GM19239 (cell line): Measurements from ENCODE around the gene SH3GL3.

Experiments
- DNase-seq: peaks from one replicate; pipeline ENCODE4 v3.0.0; 2011; ENCODE audit warnings: low spot score; ENCODE audit not compliant: insufficient read length
- FAIRE-seq: peaks from 2 replicates; lab custom pipeline; 2011; peaks lifted over from hg19 to GRCh38; lab: Jason Lieb, UNC

The SH3GL3 gene

DNA sequence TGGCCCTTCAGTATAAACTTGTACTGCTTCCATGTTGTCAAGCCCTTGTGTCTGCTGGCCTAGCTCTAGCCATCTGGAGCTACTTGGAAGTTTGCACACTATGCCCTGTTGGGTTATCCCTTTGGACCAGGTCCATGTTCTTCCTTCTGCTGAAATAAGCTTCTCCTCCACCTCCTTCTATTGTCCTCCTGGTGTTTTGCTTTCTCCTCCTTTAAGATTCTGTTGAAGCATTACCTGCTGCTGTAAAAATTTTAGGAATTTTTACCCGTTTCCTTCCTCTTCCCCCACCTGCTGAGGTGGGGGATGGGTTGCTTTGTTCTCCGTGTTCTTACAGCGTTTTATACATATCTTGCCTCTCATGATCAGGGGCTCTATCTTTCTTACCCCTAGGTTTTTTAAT lies 51.7 kb downstream of the SH3GL3 start:
- DNase-seq (no peak), FAIRE-seq (no peak)

DNA sequence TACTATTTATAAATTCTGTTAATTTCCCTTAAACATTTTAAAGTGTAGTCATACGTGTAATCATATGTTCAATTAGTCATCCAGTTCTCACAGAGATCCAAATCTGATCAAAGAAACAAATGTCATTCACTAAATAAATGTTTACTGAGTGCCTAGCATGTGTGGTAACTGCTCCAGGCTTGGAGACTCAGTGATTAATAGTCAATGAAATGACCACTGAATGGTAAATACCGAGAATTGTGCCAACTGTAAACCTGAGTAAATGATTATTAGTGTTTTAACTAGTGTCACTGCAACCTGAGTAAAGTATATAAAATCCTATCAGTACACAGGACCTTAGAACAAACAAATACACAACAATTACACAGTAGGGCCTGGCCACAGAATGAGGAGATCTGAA lies 52.3 kb downstream of the SH3GL3 start:
- FAIRE-seq: no peak

DNA sequence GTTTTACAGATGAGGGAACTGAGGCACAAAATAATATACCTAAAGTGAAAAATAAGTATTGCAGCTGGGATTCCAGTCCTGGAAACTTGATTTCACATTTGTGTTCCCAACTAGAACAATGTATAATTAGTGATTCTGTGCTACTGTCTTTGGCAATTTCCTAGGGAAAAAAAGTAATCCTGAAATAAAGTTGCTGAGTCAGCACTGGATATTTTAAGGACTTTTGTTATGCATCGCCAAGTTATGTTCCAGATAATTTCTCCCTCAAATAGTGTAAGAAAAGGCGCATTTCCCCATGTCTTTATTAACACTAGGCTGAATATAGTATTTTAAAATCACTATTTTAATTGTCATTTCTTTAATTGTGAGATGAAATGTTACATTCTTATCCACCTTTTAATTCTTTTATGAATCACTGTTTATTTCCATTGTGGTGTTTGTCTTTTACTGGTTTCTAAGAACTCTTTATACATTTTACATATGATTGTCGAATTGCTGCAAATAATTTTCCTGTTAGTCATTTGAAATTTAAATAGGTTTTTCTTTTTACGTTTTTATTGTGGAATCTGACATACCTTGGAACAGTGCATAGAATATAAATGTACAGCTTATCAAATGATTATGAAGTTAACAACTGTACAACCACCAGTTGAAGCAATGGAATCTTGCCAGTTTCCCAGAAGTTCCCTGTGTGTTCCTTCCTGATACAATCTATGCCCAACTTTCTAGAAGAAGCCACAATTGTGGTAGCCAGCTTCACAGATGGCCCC lies 56.6 kb downstream of the SH3GL3 start:
- DNase-seq (no peak), FAIRE-seq (no peak)

More for the DNA sequence above, 52.3 kb downstream of the SH3GL3 start:
- no peak for DNase-seq

DNA sequence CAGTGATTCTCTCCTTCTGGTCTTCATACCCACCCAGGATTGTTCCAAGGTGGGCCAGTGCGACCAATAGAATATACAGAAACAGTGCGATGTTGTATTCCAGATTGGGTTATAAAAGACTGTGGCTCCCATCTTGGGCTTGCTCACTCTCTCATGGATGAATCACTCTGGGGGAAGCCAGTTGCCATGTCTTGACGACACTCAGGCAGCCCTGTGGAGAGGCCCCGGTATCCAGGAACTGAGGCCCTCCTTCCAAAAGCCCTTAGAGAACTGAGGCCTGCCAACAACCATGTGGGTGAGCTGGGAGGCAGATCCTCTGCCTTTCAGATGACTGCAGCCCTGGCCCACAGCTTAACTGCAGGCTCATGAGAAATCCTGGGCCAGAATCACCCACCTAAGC lies 57.2 kb downstream of the SH3GL3 start:
- no peak for FAIRE-seq
- no peak for DNase-seq

DNA sequence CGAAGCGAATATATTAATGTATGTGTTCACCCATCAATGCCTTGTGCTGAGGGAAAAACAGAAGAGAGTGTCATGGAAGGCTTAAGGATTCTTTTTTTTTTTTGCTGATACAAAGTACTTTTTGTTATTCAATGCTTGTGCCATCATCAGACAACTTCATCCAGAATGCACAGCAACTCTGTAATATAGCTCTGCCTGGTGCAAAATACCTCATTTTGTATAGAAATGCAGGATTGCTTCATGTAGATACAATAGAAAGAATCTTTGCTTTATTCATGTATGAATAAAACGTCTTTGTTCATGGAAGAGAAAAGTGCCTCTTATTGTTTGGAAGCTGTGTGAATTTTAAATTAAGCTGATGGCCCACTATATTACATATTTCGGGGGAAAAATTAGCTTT lies 62.9 kb downstream of the SH3GL3 start:
- DNase-seq: no peak
- FAIRE-seq: no peak

DNA sequence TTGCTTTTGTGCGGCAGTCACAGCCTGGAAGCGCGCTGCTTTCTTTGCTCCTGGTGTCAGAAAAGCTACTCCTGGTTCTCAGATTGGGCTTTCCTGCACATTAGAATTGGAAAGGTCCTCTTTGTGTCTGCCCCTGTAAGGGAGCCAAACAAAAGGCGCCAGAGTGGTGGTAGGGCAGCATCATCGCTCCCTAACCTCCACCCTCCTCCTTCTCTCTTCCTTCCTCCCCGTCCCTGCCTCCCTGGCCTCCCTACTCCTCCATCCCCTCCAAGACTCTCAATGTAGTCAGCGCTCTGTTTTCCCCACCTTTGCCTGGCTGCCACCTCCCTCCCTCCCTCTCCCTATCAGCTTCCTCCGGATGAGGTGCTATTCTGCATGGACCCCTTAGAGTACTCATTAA lies 65.3 kb downstream of the SH3GL3 start:
- DNase-seq: no peak
- FAIRE-seq: no peak

DNA sequence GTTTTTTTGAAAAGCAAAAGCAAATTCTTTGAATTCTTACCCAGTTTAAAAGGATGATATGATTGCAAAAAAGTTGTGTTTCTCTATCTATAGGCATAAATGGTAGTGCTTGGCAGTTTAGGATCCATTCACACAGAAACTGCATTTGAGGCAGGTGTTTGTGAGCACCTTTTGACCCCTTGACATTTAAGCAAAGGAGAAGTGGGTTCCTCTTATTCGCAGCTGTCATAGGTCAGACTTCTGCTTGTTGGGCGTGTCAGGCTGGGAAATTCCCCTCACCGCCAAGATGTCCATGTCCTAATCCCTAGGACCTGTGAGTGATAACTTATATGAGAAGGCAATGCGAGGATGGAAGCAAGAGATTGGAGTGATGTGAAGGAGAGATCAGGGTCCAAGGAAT lies 67.4 kb downstream of the SH3GL3 start:
- no peak for FAIRE-seq

DNA sequence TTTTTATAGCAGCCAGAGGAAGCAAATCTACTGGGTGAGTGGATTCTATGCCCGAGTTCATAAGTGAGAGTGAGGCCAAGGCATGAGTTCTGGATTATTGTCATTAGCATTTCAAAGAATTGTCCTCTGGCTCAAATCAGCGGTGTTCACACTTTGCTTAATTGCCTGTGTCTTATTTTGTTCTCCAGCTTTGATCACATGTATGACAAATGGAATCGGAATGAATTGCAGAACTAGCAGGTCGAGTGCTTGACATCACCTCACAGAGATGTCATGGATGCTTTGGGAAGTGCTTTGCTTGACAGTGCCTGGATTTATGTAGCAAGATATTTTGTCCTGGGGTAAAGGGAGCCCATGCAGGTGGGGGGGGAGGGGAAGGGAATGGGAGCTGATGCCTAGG lies 68.0 kb downstream of the SH3GL3 start:
- FAIRE-seq: no peak
- no peak for DNase-seq

More for the DNA sequence above, 67.4 kb downstream of the SH3GL3 start:
- no peak for DNase-seq

DNA sequence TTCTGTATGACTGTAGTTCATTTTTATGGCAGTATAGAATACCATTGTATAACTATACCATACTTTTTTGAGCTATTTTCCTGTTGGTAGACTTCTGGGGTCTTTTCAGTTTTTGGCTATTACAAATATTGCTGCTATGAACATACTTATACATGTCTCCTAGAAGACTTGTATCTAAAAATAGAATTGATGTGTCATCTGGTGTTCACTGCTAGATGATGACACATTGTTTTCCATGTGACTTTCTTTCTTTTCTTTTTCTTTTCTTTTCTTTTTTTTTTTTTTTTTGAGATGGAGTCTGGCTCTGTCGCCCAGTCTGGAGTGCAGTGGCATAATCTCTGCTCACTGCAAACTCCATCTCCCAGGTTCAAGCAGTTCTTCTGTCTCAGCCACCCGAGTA lies 69.8 kb downstream of the SH3GL3 start:
- FAIRE-seq (no peak), DNase-seq (no peak)

DNA sequence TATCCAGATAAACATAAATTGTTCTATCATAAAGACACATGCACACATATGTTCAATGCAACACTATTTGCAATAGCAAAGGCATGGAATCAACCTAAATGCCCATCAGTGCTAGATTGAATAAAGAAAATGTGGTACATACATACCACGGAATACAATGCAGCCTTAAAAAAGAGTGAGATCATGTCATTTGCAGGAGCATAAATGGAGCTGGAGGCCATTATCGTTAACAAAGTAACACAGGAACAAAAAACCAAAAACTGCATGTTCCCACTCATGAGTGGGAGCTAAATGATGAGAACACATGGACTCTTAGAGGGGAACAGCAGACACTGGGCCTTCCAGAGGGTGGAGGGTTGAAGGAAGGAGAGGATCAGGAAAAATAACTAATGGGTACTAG lies 79.2 kb downstream of the SH3GL3 start:
- no peak for FAIRE-seq
- DNase-seq: no peak

DNA sequence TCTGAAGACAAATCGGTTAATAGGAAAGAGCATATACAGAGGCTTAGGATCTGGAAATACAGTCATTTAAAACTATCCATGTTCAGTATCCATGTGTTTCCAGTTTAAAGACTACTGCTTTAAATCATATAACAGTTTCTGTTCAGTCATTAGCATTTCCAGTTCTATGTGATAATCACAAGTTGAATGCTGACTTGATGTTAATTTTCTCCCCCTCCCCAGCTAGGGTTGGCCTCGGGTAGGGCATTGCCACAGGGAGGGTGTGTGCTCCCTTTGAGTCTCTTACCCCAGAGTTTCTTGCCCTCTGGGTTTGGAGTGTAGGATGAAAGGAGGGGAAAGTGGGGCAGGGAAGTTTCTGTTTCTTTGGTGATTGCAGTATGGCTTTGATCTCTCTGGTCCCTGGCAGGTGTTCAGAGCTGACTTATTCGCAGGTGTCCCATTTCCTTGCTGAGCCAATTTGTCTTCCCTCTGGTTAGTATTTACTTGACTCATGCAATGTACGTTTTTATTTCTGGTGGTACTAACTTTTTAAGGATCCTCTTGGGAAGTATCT lies 86.3 kb downstream of the SH3GL3 start:
- DNase-seq: no peak
- no peak for FAIRE-seq

DNA sequence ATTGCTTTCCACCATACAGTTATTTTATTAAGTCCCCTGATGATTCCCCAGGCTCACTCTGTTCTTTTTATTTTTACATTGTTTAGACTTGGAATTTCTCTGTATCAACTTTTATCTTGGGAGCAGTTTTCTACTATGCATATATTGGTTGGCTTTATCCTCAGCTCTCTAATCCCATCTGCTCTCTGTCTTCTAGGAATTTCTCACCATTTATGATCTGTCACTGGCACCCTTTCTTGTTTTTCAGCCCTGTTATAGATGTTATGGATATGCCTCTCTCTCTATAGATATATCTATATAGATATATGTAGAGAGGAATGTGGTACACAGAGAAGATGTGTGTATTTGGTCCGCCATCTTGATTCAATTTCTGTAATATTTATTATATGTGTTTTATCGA lies 90.5 kb downstream of the SH3GL3 start:
- FAIRE-seq (no peak), DNase-seq (no peak)

DNA sequence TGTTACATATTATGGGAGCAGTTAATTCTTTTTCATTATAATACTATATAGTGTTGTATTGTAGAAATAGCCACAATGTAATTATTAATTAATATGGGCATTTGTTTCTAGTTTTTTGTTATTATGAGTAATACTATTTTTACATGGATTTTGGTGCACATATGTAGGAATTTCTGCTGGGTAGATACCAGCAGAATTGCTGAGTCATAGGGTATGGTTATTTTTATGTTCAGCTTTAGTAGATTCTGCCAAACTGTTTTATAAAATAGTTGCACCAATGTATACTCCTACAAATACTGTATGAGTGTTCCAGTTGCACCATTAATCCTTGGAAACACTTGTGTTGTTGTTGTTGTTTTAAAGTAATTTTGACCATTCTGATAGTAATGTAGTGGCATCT lies 91.5 kb downstream of the SH3GL3 start:
- FAIRE-seq: no peak
- DNase-seq: no peak

DNA sequence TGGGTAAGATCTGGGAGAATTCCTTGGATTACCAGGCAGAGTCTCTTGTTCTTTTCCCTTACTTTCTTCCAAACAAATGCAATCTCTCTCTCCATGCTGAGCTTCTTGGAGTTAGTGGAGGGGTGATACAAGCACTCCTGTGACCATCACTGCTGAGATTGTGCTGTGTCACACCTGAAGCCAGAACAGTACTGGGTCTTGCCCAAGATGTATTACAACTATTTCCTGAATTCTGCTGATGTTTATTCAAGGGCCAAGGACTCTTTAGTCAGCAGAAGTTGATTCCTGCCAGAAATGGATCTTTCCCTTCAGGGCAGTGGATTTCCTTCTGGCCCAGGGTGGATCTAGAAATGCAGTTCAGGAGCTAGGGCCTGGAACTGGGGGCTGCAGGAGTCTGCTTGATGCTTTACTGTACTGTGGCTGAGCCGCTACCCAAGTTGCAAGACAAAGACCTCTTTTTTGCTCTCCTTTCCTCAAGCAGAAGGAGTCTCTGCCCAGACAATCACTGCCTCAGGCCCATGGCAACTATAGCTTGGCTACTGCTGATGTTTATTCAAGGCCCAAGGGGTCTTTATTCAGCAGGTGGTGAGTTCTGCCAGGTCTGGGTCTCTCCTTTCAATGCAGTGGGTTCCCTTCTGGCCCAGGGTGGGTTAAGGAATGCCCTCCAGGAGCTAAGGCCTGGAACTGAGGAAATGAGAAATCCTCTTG lies 98.8 kb downstream of the SH3GL3 start:
- no peak for DNase-seq
- no peak for FAIRE-seq

DNA sequence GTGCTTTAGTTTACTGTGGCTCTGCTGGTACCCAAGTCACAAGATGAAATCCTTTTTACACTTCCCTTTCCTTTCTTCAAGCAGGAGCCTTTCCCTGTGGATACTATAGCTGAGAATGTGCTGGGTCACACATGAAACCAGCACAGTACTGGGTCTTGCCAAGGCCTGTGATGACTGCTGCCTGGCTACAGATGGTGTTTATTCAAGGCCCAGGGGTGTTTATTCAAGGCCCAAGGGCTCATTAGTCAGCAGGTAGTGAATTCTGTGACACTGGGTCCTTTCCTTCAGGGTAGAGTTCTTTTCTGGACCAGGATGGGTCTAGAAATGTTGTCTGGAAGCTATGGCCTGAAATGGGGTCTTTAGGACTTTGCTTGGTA lies 99.4 kb downstream of the SH3GL3 start:
- DNase-seq (no peak), FAIRE-seq (no peak)

DNA sequence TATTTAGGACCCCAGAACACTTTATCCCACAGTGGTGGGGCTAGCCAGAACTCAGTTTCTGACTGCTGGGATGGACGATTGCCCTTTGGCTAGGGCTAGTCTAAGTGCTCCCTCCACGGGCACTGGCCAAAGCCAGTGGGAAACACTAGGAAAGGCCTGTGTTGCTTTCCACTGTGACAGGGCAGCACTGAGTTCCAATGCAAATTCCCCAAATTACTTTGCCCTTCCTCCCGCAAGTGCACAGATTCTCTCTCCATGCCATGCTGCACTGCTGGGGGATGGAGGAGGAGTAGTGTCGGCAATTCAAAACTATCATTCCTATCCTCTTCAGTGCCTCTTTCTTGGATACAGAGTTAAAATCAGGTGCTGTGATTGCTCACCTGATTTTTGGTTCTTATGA lies 100.0 kb downstream of the SH3GL3 start:
- DNase-seq (no peak), FAIRE-seq (no peak)

DNA sequence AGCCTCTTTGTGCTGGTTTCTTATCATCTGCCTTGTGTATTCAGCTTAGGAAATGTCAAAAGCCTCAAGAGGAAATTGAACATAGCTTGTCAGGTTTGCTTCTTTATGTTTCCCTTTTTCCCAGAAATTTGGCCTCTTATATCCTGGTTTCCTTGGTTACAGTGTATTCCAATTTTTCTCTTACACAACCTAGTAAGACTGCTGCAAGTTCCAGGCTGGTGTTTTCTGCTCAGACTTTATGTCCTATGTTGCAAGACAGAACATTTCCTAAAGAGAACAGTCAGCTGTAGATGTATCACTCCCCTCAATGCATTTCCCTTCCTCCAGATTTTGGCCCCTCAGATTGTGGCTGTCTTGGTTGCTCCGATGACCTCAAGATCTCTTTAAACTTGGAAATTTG lies 102.5 kb downstream of the SH3GL3 start:
- FAIRE-seq: no peak

DNA sequence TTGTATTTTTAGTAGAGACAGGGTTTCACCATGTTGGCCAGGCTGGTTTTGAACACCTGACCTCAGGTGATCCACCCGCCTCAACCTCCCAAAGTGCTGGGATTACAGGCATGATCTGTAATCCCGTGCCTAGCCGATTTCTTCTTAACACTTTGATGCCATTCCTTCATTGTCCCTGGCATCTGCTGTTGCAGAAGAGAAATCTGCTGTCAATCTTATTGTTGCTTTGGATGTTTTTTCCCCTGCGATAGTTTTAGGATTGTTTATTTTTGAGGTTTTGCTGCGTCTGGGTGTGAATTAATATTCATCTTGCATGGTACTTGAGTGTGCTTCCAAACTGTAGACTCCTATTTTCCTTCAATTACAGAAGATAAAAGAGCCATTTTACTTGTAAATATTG lies 107.4 kb downstream of the SH3GL3 start:
- FAIRE-seq: no peak
- DNase-seq: no peak

More for the DNA sequence above, 102.5 kb downstream of the SH3GL3 start:
- DNase-seq: no peak

DNA sequence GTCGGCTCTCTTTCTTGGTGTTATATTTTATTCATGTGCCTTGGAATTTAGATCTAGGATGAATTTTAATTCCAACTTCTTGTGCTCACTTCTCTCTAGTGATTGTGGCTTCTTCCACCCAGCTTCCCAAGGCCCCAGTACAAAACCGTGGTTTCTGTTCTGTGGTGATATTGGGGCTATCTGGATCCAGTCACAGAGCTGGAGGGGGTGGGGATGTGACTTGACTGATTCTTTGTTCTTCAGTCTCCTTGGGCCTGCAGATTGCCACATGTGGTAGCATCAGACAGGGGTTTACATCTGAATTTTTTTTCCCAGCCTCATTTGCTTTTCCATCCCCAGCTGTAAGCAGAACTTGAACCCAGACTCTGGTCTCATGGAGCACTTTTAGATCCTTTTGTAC lies 108.2 kb downstream of the SH3GL3 start:
- DNase-seq (no peak), FAIRE-seq (no peak)

DNA sequence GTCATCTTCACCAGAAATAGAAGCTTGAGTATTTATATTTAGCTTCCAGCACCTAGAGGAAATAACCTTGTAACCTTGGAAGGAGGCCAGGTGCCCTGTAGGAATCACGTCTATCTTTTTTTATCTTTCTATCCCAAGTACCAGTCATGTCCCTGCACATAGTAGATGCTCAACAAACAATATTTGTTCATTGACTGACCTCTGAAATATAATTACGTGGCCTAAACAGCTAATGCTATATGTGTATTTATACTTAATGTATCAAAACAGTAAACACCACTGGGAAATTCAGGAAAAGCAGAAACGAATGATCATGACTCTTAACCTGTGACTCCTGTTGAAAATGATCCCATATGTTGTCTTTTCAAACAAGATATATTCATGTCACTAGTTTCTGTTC lies 108.9 kb downstream of the SH3GL3 start:
- FAIRE-seq: no peak
- no peak for DNase-seq

DNA sequence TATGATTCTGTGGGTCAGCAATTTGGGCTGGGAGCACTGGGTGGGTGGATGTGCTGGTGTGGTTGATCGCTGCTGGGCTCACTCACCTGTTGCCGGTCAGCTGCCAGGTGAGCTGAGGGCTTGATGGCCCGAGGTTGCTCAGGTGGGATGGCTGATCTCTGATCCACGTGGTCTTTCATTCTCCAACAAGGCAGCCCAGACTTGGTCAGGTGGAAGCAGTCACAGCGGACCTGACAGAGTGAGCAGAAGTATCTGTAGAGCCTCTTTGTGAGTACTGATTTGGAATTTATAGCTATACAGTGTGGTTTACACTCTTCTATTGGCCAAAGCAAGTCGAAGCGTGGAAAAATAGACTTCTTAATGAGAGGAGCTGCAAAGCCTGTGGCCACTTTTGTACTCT lies 109.6 kb downstream of the SH3GL3 start:
- FAIRE-seq: no peak
- DNase-seq: no peak

DNA sequence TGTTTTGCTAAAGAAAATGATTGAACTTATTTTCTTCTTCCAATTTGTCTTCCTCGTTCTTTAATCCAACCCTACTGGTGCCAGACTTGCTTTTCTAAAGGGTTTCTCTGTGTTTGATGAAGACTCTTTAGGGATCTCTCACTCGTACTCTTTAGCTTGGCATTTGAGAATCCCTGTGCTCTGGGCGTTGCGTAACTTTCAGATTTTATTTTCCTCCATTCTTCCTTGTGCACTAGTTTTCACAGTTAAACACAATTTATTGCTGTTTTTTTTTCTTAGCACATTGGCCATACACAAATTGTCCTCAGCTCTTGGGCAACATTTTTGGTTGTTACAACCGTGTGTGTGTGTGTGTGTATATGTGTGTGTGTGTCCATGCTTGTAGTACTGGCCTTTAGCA lies 111.0 kb downstream of the SH3GL3 start:
- no peak for FAIRE-seq
- no peak for DNase-seq
